H1 (cell line): ENCODE data around the gene ITGAE. TPM values are rescaled to one million over a fixed set of nuclear protein-coding genes. Genes with fewer than 3 reads are reported as not detected.

ENCODE experiments used
- BCL11A ChIP-seq, 2 experiments: IDR thresholded peaks; one replicate each; pipeline ENCODE4 v1.6.1; 2011; ENCODE audit warnings: low read depth in 2 of 2, low read length in 2 of 2, mild to moderate bottlenecking in 2 of 2
- CHD7 ChIP-seq: fragments of 300-600 bp; sonication (generic); IDR thresholded peaks from 2 replicates; pipeline ENCODE4 v1.7.1; 2012; ENCODE audit warnings: low read length, moderate library complexity, mild to moderate bottlenecking, inconsistent platforms; ENCODE audit not compliant: insufficient replicate concordance
- EZH2 ChIP-seq: fragments of 200-600 bp; sonication (generic); IDR thresholded peaks from 2 replicates; pipeline ENCODE4 v1.7.1; 2012; ENCODE audit warnings: low read depth, mild to moderate bottlenecking, moderate library complexity, low read length, inconsistent platforms; ENCODE audit not compliant: severe bottlenecking
- FOSL1 ChIP-seq: IDR thresholded peaks from 2 replicates; pipeline ENCODE4 v1.6.1; 2011; ENCODE audit warnings: mild to moderate bottlenecking, low read depth, low read length, moderate library complexity; ENCODE audit not compliant: insufficient read depth
- PHF8 ChIP-seq: fragments of 200-600 bp; sonication (generic); conservative IDR thresholded peaks from 2 replicates; pipeline ENCODE4 v1.7.1; 2012; ENCODE audit warnings: low read depth, mild to moderate bottlenecking, inconsistent platforms, low read length, moderate library complexity
- POLR2A ChIP-seq, 2 experiments: IDR thresholded peaks; 1 replicate in 1 of 2; 2 replicates in 1 of 2; pipeline ENCODE4 v1.6.1; 2011; ENCODE audit warnings: low read depth in 2 of 2, low read length in 2 of 2, mild to moderate bottlenecking in 2 of 2; ENCODE audit errors: control extremely low read depth in 1 of 2
- POLR2AphosphoS5 ChIP-seq: IDR thresholded peaks from 2 replicates; pipeline ENCODE4 v1.6.1; 2011; ENCODE audit warnings: low read depth, low read length
- polyA plus RNA-seq, 7 experiments: library from polyadenylated mRNA; depleted of rRNA in 3 of 7; stranded (reverse) in 5 of 7; unstranded in 2 of 7; fragments of >200 nt in 5 of 7; fragments of 200-250 nt in 2 of 7; gene quantifications; 1 replicate in 5 of 7; 2 replicates in 1 of 7; 4 replicates in 1 of 7; pipeline versions ENCODE4 v1.2.1 to v1.2.3, GENCODE V29; 2011 to 2013; ENCODE audit warnings: missing spikeins in 2 of 7, mixed read lengths in 2 of 7
- total RNA-seq: library from RNA; stranded (reverse); fragmentation: NEBNext Ultra II Directional; extraction: Animal tissue kit (Norgen Biotek cat#: 25700); gene quantifications from 2 replicates; pipeline ENCODE4 v1.2.1, GENCODE V29; 2021

Gene ITGAE
- total and polyA plus RNA-seq, 2 of the 8 experiments (the other 6 are each of a cell fraction or from before 2014, with no cell fraction given), result 23.2 to 43.1 TPM

GRCh38 chr17:3698139-3698538, 102.8 kb downstream of the ITGAE start (continued):
- TF ChIP-seq CHD7 (no peak), BCL11A (IDR thresholded peaks at IDR 0.05; ENCODE audit: low read depth in 2 of 2, low read length in 2 of 2) (no peak), POLR2AphosphoS5 (no peak), EZH2 (no peak), FOSL1 (no peak), POLR2A (IDR thresholded peaks at IDR 0.05; ENCODE audit: control extremely low read depth in 1 of 2, low read depth in 2 of 2, low read length in 2 of 2) (no peak), PHF8 (no peak)
